SK-N-SH (cell line): ENCODE data around the gene RFPL4A. TPM values are rescaled to one million over a fixed set of nuclear protein-coding genes. Genes with fewer than 3 reads are reported as not detected.

Experiments used
- CTCF ChIA-PET: fragments of 300-600, 350-600 bp; formaldehyde crosslinking; extraction: SDS; loops from one replicate; lab custom pipeline; 2021; lab: Yijun Ruan, JAX
- POLR2A ChIA-PET: fragments of 350-600 bp; sonication (Branson Sonifier 250); formaldehyde crosslinking; extraction: SDS; loops from one replicate; lab custom pipeline; 2020; ENCODE audit warnings: antibody characterized with exemption, inconsistent platforms; lab: Yijun Ruan, JAX
- DNase-seq: peaks from one replicate; pipeline ENCODE4 v3.0.0; 2012
- H2AFZ ChIP-seq: fragments of 200-600 bp; sonication (generic); 2 replicates; pipeline ENCODE4 v1.8.1; 2016; ENCODE audit warnings: antibody characterized with exemption, mild to moderate bottlenecking, low read depth
- H3F3A ChIP-seq: fragments of 200-600 bp; sonication (generic); replicated peaks from 2 replicates; pipeline ENCODE3; 2016; ENCODE audit warnings: antibody characterized with exemption, mild to moderate bottlenecking; ENCODE audit not compliant: insufficient read depth
- H3K27ac ChIP-seq, 2 experiments: fragments of 200-500 bp in 1 of 2; fragments of 200-600 bp in 1 of 2; sonication (Bioruptor generic) in 1 of 2; sonication (generic), shearing (Covaris generic) in 1 of 2; 2 replicates each; pipeline versions ENCODE4 v1.5.1 to v1.6.1; 2014 to 2016; ENCODE audit warnings: low read depth in 2 of 2, inconsistent platforms in 1 of 2, low read length in 1 of 2, mild to moderate bottlenecking in 1 of 2, mixed read lengths in 1 of 2
- H3K27me3 ChIP-seq: fragments of 200-600 bp; sonication (generic), shearing (Covaris generic); 2 replicates; pipeline ENCODE4 v1.6.1; 2016; ENCODE audit warnings: mixed run types; ENCODE audit not compliant: insufficient read depth
- H3K36me3 ChIP-seq, 2 experiments: fragments of 200-500 bp in 1 of 2; fragments of 200-600 bp in 1 of 2; sonication (Bioruptor generic) in 1 of 2; sonication (generic) in 1 of 2; replicated peaks in 1 of 2; 2 replicates each; pipeline versions ENCODE3 to v1.5.1; 2014 to 2016; ENCODE audit warnings: low read length in 1 of 2, mild to moderate bottlenecking in 1 of 2; ENCODE audit not compliant: insufficient read depth in 2 of 2, control insufficient read depth in 1 of 2
- H3K4me1 ChIP-seq, 2 experiments: fragments of 200-500 bp in 1 of 2; fragments of 200-600 bp in 1 of 2; sonication (Bioruptor generic) in 1 of 2; sonication (generic), shearing (Covaris generic) in 1 of 2; 2 replicates each; pipeline versions ENCODE4 v1.5.1 to v1.6.1; 2014 to 2016; ENCODE audit warnings: low read depth in 1 of 2, low read length in 1 of 2, mixed run types in 1 of 2; ENCODE audit not compliant: insufficient read depth in 2 of 2, control insufficient read depth in 1 of 2
- H3K4me2 ChIP-seq: fragments of 200-600 bp; sonication (generic), shearing (Covaris generic); 2 replicates; pipeline ENCODE4 v1.6.1; 2017; ENCODE audit warnings: mixed run types
- H3K4me3 ChIP-seq, 2 experiments: fragments of 200-500 bp in 1 of 2; fragments of 200-600 bp in 1 of 2; sonication (Bioruptor generic) in 1 of 2; sonication (generic), shearing (Covaris generic) in 1 of 2; 2 replicates each; pipeline versions ENCODE4 v1.5.1 to v1.8.1; 2014 to 2016; ENCODE audit warnings: low read depth in 2 of 2, inconsistent platforms in 1 of 2, low read length in 1 of 2, mild to moderate bottlenecking in 1 of 2, mixed read lengths in 1 of 2, moderate library complexity in 1 of 2
- H3K79me2 ChIP-seq: fragments of 200-600 bp; sonication (generic); 2 replicates; pipeline ENCODE4 v1.8.1; 2017; ENCODE audit warnings: mild to moderate bottlenecking; ENCODE audit not compliant: insufficient read depth
- H3K9ac ChIP-seq: fragments of 200-600 bp; sonication (generic); 2 replicates; pipeline ENCODE4 v1.6.1; 2017; ENCODE audit warnings: mixed run types
- H3K9me2 ChIP-seq: fragments of 200-600 bp; sonication (generic); 2 replicates; pipeline ENCODE4 v1.6.1; 2017; ENCODE audit warnings: mixed run types
- H3K9me3 ChIP-seq: fragments of 200-600 bp; sonication (generic); 2 replicates; pipeline ENCODE4 v1.6.1; 2017; ENCODE audit warnings: mixed run types, mild to moderate bottlenecking, moderate library complexity
- H4K20me1 ChIP-seq: fragments of 200-600 bp; sonication (generic); 2 replicates; pipeline ENCODE4 v1.6.1; 2017; ENCODE audit warnings: mild to moderate bottlenecking, mixed run types; ENCODE audit not compliant: insufficient read depth
- CHD2 ChIP-seq: fragments of 150-350 bp; IDR thresholded peaks from 2 replicates; pipeline ENCODE4 v1.6.1; 2018; ENCODE audit warnings: low read length; ENCODE audit not compliant: partially characterized antibody
- EP300 ChIP-seq, 2 experiments: IDR thresholded peaks; 2 replicates each; pipeline versions ENCODE4 v1.4.0 to v1.6.1; 2012; ENCODE audit warnings: borderline replicate concordance in 1 of 2, low read depth in 1 of 2, low read length in 1 of 2
- FOXJ3 ChIP-seq: sonication (generic); formaldehyde crosslinking; IDR thresholded peaks from 2 replicates; pipeline ENCODE4 v1.5.1; 2020; ENCODE audit warnings: mild to moderate bottlenecking, missing genetic modification reagents
- JUND ChIP-seq: IDR thresholded peaks from 2 replicates; pipeline ENCODE4 v1.4.0; 2012
- MEF2A ChIP-seq: IDR thresholded peaks from 2 replicates; pipeline ENCODE4 v1.4.0; 2012; ENCODE audit warnings: low read depth, borderline replicate concordance
- REST ChIP-seq: IDR thresholded peaks from 2 replicates; pipeline ENCODE4 v1.6.1; 2012; ENCODE audit warnings: mild to moderate bottlenecking, low read depth, low read length, moderate library complexity
- RFX5 ChIP-seq: IDR thresholded peaks from 2 replicates; pipeline ENCODE4 v1.6.1; 2012; ENCODE audit warnings: mild to moderate bottlenecking, improper control_type of control experiment, low read length
- RXRA ChIP-seq: IDR thresholded peaks from 2 replicates; pipeline ENCODE4 v1.4.0; 2012; ENCODE audit warnings: low read depth, mild to moderate bottlenecking, borderline replicate concordance
- SIN3A ChIP-seq: IDR thresholded peaks from 2 replicates; pipeline ENCODE4 v1.6.1; 2012; ENCODE audit warnings: low read depth, mild to moderate bottlenecking, low read length, moderate library complexity, borderline replicate concordance
- SMC3 ChIP-seq: IDR thresholded peaks from 2 replicates; pipeline ENCODE4 v1.6.1; 2012; ENCODE audit warnings: low read depth, low read length, improper control_type of control experiment
- USF1 ChIP-seq: IDR thresholded peaks from 2 replicates; pipeline ENCODE4 v1.4.0; 2012; ENCODE audit warnings: low read depth, borderline replicate concordance
- ZBTB33 ChIP-seq: IDR thresholded peaks from 2 replicates; pipeline ENCODE4 v1.4.0; 2012; ENCODE audit warnings: low read depth, borderline replicate concordance
- WGBS: methylation state at CpG from one replicate; pipeline ENCODE4 v1.1.6; 2017; ENCODE audit warnings: low lambda C conversion rate; 5-methylcytosine and 5-hydroxymethylcytosine counted together
- polyA plus RNA-seq, 3 experiments: library from polyadenylated mRNA; depleted of rRNA; stranded (reverse); fragments of >200 nt; gene quantifications; 2 replicates each; pipeline ENCODE4 v1.2.3, GENCODE V29; 2012

RFPL4A gene
- polyA plus RNA-seq, 1 of the 3 experiments (the other 2 are of a cell fraction): not detected

DNA sequence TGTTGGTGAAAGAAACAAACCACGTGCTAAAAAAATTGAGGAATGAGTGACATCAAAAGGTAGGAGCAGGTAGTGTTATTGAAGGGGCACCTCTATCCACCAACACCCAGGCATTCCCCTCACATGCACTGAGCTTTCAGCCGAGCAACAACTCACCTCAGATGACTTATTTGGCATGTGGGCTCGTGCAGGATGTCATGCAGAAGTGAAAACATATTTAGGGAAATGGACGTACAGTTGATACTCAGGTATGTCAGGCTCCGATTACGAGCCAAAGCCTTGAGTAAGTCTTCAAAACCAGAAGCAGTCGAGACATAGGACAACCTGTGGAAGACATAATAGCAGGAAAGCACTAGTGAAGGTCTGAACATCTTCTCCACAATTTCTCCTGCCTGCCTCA lies 42.5 kb downstream of the RFPL4A start:
- H3K79me2 ChIP-seq: no peaks in the 10 kb centered on the region
- no peaks in the 10 kb centered on the region for H3K36me3 ChIP-seq
- H3K4me3 ChIP-seq: no peak overlapping the region
- no peak overlapping the region for H3K9ac ChIP-seq
- ChIA-PET POLR2A (interaction anchor here (0.5 kb wide), 1 partner anchor 177 kb away, joined by 3 read pairs; the partner anchor contains the start of gene ZNF784), CTCF (interaction anchor here (2.2 kb wide), 1 partner anchor 8 kb away, joined by 11 read pairs; no protein-coding TSS in a partner anchor)
- peaks cover 29% of the 10 kb centered on the region; the same call in 1 of the 2 replicates for H3K27me3 ChIP-seq
- H3K9me3 ChIP-seq: no peaks in the 10 kb centered on the region
- no peak overlapping the region for H3K27ac ChIP-seq
- no peaks in the 10 kb centered on the region for H3K9me2 ChIP-seq
- WGBS: 5% methylated on average over 7 of the region's 7 CpGs
- no peak for TF ChIP-seq REST
- TF ChIP-seq RFX5: no peak
- TF ChIP-seq SIN3A: no peak
- no peak for TF ChIP-seq SMC3
- TF ChIP-seq CHD2: no peak
- no peak for TF ChIP-seq USF1
- no peak for TF ChIP-seq ZBTB33
- TF ChIP-seq JUND: no peak
- no peak for TF ChIP-seq EP300 (IDR thresholded peaks at IDR 0.05; ENCODE audit: borderline replicate concordance in 1 of 2, low read depth in 1 of 2, low read length in 1 of 2)
- TF ChIP-seq FOXJ3 (CRISPR knock-in tag): no peak
- no peak for TF ChIP-seq RXRA
- no peak for TF ChIP-seq MEF2A
- no peaks in the 10 kb centered on the region for H3F3A ChIP-seq
- no peaks in the 10 kb centered on the region for H3K4me1 ChIP-seq
- H2AFZ ChIP-seq: no peak overlapping the region
- no peaks in the 10 kb centered on the region for H4K20me1 ChIP-seq
- no peak overlapping the region for H3K4me2 ChIP-seq
- DNase-seq: no peak
